Upper lobe of right lung (tissue), 1 donor: ENCODE data around the gene FBN1. TPM values are rescaled to one million over a fixed set of nuclear protein-coding genes. Genes with fewer than 3 reads are reported as not detected.

Experiments used
- ATAC-seq: fragments of 200-7000 bp; cut with Tn5 transposase; one replicate; pipeline ENCODE4 v1.9.1; 2020; ENCODE audit warnings: mild to moderate bottlenecking, moderate library complexity
- DNase-seq: peaks from one replicate; pipeline ENCODE4 v3.0.0-alpha.2; 2020
- H3K27ac ChIP-seq: fragments of 200-600 bp; one replicate; pipeline ENCODE4 v1.8.0; 2022
- H3K27me3 ChIP-seq: fragments of 200-600 bp; one replicate; pipeline ENCODE4 v1.8.0; 2022; ENCODE audit warnings: mild to moderate bottlenecking
- H3K36me3 ChIP-seq: fragments of 200-600 bp; one replicate; pipeline ENCODE4 v1.8.0; 2022
- H3K4me1 ChIP-seq: fragments of 200-600 bp; one replicate; pipeline ENCODE4 v1.8.0; 2022
- H3K4me3 ChIP-seq: fragments of 200-600 bp; one replicate; pipeline ENCODE4 v1.8.0; 2022; ENCODE audit warnings: mild to moderate bottlenecking
- H3K9me3 ChIP-seq: fragments of 200-600 bp; one replicate; pipeline ENCODE4 v1.8.0; 2022
- intact Hi-C: fragments of 100-400 bp; cut with DNase I; formaldehyde crosslinking; loops from one replicate; pipeline ENCODE4 v1.11.0; 2022
- total RNA-seq: library from RNA; stranded (reverse); fragmentation: NEBNext Ultra II Directional; extraction: Animal tissue kit (Norgen Biotek cat#: 25700); gene quantifications from one replicate; pipeline ENCODE4 v1.2.1, GENCODE V29; 2021
- TF ChIP-seq, protein P1 (sequence below): fragments of 200-600 bp; IDR thresholded peaks from one replicate; pipeline ENCODE4 v1.8.0; 2022; ENCODE audit warnings: antibody characterized with exemption
- donor health status: DM: no; HTN: yes; CAD: no; lungs with severe emphysema.

FBN1 gene
- total RNA-seq, 1 donor from 2014 or later, result 46.9 TPM

- ATAC-seq (no peak), DNase-seq (no peak)
- intact Hi-C loops, result no loop called here
- H3K27me3 ChIP-seq, result no peaks in the 10 kb centered on the region
- no peaks in the 10 kb centered on the region for H3K36me3 ChIP-seq
- no peak overlapping the region for H3K4me3 ChIP-seq
- no peaks in the 10 kb centered on the region for H3K9me3 ChIP-seq
- TF ChIP-seq, protein P1, sequence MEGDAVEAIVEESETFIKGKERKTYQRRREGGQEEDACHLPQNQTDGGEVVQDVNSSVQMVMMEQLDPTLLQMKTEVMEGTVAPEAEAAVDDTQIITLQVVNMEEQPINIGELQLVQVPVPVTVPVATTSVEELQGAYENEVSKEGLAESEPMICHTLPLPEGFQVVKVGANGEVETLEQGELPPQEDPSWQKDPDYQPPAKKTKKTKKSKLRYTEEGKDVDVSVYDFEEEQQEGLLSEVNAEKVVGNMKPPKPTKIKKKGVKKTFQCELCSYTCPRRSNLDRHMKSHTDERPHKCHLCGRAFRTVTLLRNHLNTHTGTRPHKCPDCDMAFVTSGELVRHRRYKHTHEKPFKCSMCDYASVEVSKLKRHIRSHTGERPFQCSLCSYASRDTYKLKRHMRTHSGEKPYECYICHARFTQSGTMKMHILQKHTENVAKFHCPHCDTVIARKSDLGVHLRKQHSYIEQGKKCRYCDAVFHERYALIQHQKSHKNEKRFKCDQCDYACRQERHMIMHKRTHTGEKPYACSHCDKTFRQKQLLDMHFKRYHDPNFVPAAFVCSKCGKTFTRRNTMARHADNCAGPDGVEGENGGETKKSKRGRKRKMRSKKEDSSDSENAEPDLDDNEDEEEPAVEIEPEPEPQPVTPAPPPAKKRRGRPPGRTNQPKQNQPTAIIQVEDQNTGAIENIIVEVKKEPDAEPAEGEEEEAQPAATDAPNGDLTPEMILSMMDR, result no peak
- H3K27ac ChIP-seq, result no peak overlapping the region
- peaks cover 7% of the 10 kb centered on the region for H3K4me1 ChIP-seq
Observed at GRCh38 chr15:48565560-48566482, 79.7 kb downstream of the FBN1 start.

DNA sequence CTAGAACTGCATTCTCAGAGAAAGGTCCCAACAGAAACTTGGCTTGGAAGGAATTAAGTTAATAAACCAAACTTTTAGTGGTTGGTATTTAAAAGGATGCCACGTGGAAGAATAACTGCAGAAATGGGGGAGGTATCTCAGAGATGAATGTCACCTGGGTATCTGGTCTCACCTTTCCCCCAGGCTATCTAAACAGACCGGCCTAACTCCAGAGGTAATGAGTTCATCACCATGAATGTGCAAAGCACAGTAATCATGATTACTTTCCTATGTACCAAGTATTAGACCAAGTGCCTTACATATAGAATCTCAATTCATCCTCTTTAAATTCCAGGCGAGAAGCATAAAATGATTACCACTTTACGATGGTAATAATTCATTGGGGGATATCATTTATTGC lies 80.8 kb downstream of the FBN1 start:
- ATAC-seq, result no peak
- Histone ChIP-seq H3K27ac (no peak overlapping the region), H3K4me3 (no peak overlapping the region), H3K27me3 (no peaks in the 10 kb centered on the region), H3K4me1 (peaks cover 12% of the 10 kb centered on the region), H3K36me3 (no peaks in the 10 kb centered on the region), H3K9me3 (no peaks in the 10 kb centered on the region)
- DNase-seq, result no peak
- intact Hi-C loops, result no loop called here
- TF ChIP-seq, protein P1, result no peak

DNA sequence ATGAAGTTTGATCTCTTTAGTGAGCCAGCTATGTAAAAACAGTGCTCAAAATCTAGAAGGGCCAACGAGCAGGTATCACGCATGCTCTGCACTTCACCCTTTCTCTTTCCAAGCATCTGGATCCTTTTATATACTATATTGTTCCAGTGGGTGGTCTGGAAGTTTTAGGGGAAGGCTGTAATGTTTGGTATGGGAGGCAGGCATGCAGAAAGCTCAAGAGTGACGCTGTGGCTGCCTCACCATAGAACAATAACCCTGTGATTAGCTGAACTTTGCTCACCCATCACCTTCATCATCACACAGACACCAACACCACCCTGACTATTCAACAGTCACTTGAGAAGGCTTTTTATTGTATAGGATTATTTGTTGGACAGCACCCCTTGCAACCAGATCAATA lies 81.6 kb downstream of the FBN1 start:
- DNase-seq, result no peak
- Histone ChIP-seq H3K4me3 (no peak overlapping the region), H3K27me3 (no peaks in the 10 kb centered on the region), H3K9me3 (no peaks in the 10 kb centered on the region), H3K36me3 (no peaks in the 10 kb centered on the region), H3K27ac (no peak overlapping the region), H3K4me1 (peaks cover 19% of the 10 kb centered on the region)
- no peak for ATAC-seq
- TF ChIP-seq, protein P1, result no peak
- intact Hi-C loops, result no loop called here

DNA sequence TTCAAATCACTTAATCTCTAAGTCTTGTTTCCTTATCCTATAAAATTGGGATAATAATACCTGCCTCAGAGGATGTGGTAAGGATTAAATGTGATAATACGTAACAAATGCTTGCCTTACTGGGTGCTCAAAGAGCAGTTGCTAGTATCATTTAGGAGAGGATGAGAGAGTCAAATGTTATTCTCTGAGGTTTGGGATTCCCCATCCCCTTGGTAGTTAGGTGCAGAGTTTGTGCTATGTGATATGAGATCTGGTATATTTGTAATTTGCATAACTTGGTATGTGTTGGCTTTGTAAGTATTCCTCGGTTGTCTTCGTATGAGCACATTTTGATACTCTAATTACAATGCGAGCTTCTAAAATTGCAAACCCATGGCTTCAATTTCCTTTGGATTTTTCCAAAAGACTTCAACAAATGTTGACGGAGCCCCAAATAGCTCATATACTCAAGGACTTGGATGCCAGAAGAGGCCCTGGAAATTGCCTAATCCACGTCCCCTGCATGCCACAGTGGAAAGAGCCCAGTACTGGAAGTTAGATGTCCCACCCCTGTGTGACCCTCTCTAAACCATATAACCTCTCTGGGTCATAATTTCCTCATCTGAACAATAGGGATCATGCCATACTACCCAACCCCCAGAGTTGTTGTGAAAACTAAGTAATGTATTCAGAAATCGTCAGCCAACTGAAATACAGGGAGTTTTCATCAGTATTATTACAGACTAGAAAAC lies 85.0 kb downstream of the FBN1 start:
- ATAC-seq (no peak), DNase-seq (no peak)
- no peak overlapping the region for H3K27ac ChIP-seq
- no peaks in the 10 kb centered on the region for H3K27me3 ChIP-seq
- no peaks in the 10 kb centered on the region for H3K36me3 ChIP-seq
- H3K4me3 ChIP-seq, result no peak overlapping the region
- TF ChIP-seq, protein P1, result no peak
- H3K4me1 ChIP-seq, result peaks cover 17% of the 10 kb centered on the region
- intact Hi-C loops, result no loop called here
- H3K9me3 ChIP-seq, result no peaks in the 10 kb centered on the region

GRCh38 chr15:48559285-48559684 lies 86.2 kb downstream of the FBN1 start:
- DNase-seq (no peak), ATAC-seq (no peak)
- Histone ChIP-seq H3K36me3 (no peaks in the 10 kb centered on the region), H3K27ac (no peak overlapping the region), H3K4me1 (peaks cover 17% of the 10 kb centered on the region), H3K4me3 (no peak overlapping the region), H3K27me3 (no peaks in the 10 kb centered on the region), H3K9me3 (no peaks in the 10 kb centered on the region)
- TF ChIP-seq, protein P1, result no peak
- intact Hi-C loops, result no loop called here
